Occipital lobe (tissue), 2 donors: ENCODE measurements around the gene ZBTB42. TPM values are rescaled to one million over a fixed set of nuclear protein-coding genes. Genes with fewer than 3 reads are reported as not detected.
A peak's percentile ranks its signal among the peaks of the same experiment; 100 is the strongest.

Experiments used
- DNase-seq: peaks from one replicate; lab custom pipeline; 2025; lab: John Stamatoyannopoulos, UW
- total RNA-seq: library from RNA; depleted of rRNA; stranded (reverse); fragments of >200 nt; gene quantifications from one replicate; pipeline ENCODE4 v1.2.3, GENCODE V29; 2014

ZBTB42 gene
- 0.94 TPM for total RNA-seq

DNA sequence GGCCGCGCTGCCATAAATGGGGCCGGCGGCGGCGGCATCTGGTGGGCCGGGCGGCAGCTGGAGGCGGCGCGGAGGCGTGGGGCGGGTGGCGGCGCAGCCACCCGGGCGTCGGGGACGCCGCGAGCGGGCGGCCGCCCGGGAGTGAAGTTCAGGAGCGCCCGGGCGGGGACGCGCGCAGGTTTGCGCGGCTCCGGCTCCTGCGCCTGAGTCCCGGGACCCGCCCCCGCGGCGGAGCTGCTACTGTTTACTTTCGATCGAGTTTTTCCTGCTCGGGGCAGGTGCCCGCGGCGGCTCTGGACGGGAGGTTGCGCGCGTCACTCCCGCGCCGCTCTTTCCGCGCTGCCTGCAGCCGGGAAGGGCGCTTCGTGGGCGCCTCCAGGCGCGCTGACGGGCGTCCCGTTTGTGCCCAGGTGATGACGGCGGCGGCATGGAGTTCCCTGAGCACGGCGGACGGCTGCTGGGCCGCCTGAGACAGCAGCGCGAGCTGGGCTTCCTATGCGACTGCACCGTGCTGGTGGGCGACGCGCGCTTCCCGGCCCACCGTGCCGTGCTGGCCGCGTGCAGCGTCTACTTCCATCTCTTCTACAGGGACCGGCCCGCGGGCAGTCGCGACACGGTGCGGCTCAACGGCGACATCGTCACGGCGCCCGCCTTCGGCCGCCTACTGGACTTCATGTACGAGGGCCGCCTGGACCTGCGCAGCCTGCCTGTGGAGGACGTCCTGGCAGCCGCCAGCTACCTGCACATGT lies at the start of gene ZBTB42:
Gene ZBTB42 (plus strand): TSS at position 331 of the 749 bp plus-strand sequence. CDS start 97 bp downstream, at position 428.
- DNase-seq = no peak

GRCh38 chr14:104751539-104752422 lies 49.1 kb upstream of the ZBTB42 start:
- no peak for DNase-seq

GRCh38 chr14:104752423-104752734 lies 48.5 kb upstream of the ZBTB42 start:
- DNase-seq = no peak

DNA sequence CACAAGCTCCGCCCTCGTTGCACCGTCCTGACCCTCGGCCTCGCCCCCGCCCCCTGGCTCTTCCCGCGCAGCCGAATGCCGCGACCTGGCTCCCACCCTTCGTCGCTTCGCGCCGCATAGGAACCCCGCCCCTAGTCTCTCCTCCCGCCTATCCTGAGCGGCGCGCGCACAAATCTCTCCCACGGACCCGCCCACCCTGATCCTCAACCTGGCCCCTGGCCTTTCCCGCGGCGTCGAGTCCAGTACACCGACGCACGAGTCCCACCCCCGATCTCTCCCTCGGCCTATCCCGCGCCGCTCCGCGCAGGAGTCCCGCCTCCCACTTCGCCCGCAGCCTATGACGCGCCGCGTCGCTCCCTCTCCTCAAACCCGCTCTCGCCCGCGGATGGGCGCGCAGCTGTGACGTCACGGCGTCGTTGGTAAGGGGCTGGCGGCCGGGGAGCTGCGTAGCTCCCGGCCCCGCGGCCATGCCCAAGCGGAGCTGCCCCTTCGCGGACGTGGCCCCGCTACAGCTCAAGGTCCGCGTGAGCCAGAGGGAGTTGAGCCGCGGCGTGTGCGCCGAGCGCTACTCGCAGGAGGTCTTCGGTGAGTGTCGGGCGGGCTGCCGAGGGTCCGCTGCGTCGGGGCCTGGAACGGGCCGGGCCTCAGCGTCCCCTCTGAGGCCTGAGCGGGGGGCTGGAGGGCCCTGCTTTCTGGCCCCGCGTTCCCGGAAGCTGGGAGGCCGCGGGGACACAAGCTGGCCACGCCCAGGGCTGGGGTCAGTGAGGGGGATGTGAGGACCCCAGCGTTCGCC lies 48.0 kb upstream of the ZBTB42 start, which contains the start of gene SIVA1:
Gene SIVA1 (plus strand): TSS at position 413 of the 793 bp plus-strand sequence. CDS start 55 bp downstream, at position 468.
- peak; percentile 98 for DNase-seq

DNA sequence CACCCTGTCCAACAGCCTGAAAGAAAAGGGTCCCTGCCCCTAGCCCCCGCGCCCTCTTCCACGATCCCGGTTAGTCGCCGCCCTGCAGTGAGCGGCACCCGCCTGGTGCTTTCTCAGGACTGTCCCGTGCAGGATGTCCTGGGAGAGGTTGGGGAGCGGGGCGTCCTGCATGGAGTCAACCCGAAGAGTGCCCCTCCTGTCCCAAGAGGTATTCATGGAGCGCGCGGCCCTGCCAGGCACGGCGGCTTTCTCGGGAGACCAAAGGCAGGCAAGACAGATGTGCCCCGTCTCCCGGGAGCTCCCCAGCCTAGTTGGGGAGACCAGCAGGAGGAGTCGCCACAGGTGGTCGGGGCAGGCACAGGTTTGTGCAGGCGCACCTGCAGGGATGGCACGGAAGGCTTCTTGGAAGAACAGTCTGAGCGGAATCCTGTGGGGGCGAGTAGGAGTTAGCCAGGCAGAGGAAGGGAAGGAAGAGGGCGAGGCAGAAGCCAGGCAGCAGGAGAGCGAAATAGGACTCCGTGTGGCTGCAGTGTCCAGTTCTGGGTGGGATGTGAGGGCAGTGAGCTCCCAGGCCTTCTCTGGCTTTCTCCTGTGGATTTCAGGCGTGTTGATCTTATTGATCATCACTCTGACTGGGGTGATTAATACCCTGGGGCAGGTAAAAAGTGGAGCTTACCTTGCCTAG lies 47.2 kb upstream of the ZBTB42 start:
- no peak for DNase-seq

DNA sequence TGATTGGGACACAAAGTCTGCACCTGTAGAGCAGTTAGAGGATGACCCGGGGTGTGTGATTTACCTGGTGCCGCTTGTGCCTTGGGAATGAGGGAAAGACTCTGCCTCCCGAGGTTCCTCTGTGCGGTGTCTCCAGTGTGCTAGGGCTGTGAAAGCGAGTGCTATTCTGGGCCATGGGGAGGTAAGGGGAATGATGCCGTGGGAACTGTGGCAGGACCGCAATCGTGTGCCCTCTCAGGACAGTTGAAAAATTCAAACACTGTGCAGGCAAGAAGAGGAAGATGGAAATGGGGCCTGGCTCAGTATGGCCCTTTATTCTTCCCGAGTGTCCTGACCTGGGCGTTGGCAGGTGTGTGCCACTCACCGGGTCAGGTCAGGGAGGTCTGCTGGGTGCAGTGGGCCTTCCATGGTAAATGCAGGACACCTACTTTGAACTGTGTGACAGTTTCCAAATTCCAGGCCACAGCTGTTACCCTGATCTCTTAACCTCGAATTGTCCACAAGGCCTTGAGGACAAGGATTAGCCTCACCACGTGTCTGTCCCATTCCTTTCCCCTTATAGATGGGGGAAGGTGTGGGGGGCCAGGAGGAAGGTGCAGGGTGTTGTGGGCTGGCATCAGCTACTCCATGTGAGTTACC lies 46.6 kb upstream of the ZBTB42 start:
- DNase-seq = no peak

DNA sequence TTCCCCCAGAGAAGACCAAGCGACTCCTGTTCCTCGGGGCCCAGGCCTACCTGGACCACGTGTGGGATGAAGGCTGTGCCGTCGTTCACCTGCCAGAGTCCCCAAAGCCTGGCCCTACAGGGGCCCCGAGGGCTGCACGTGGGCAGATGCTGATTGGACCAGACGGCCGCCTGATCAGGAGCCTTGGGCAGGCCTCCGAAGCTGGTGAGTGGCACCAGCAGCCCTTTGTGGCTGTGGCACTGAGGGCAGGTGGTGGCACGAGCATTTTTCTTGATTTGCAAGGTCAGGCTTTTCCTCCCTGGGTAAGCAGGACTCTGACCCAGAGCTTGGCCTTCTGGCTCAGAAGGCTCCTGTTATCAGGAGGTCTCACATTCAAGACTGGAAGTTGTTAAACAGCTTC lies 45.3 kb upstream of the ZBTB42 start:
- no peak for DNase-seq

DNA sequence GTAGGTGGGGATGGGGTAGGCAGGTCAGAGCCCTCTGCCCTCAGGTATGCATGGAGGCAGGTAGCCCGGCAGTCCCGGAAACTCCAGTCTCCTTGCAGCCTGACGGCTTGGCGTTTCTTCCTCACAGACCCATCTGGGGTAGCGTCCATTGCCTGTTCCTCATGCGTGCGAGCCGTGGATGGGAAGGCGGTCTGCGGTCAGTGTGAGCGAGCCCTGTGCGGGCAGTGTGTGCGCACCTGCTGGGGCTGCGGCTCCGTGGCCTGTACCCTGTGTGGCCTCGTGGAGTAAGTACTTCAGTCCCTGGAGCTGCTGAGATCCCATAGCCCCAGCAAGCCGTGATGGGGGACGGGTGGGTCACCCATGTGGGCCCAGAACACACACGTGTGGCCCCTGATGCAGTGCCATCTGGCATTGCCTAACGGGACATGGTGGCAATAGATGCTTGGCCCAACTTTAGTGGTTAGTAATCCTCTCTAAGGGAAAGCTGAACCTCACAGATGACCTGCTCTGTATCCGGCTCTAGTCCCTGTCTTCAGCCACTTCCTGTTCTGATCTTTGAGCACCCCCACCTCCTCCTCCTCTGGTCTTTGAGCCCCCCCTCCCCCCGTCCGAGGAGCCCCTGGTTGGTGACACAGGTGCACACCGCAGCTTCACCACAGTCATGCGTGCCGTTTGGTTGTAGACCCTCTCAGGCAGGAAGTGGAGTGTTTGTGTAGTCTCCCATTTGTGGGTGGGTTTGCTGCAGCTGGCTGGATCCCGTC lies 44.2 kb upstream of the ZBTB42 start:
- no peak for DNase-seq

GRCh38 chr14:104757238-104757585 lies 43.7 kb upstream of the ZBTB42 start:
- no peak for DNase-seq

DNA sequence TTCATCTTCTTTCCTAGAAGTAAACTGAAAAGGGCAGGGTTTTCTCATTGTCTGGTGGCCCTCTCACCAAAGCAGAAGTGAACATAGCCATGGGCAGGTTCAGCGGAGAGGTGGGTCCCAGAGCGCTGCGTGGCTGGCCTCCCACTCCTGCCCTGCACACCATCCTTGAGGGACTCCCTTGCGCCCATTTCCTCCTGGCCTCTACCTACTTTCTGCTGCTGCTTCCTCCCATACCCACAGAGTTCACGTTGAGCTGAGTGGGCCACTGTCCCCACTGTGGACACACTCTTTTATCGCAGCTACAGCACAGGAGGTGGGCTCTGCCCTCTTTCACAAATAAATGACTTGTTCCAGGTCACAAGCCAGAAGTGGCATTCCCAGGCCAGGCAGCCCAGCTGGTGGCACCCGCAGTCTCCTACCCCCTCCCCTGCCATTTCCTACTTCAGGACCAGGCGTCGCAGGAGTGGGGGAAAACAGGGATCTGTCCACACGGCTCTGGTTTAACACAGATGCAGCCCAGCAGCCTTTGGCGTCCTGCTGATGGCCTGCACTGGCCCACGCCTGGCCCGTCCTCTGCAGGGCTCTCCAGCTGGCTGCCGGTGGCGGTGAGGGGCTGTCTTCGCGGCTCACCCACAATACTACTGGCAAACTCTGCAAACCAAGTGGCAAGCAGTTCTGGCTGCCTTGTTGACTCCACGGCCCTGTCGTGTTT lies 43.1 kb upstream of the ZBTB42 start:
- no peak for DNase-seq

GRCh38 chr14:104758981-104759969 lies 41.6 kb upstream of the ZBTB42 start:
- DNase-seq = no peak

- DNase-seq = no peak
Observed at GRCh38 chr14:104765517-104765916, 35.4 kb upstream of the ZBTB42 start.

DNA sequence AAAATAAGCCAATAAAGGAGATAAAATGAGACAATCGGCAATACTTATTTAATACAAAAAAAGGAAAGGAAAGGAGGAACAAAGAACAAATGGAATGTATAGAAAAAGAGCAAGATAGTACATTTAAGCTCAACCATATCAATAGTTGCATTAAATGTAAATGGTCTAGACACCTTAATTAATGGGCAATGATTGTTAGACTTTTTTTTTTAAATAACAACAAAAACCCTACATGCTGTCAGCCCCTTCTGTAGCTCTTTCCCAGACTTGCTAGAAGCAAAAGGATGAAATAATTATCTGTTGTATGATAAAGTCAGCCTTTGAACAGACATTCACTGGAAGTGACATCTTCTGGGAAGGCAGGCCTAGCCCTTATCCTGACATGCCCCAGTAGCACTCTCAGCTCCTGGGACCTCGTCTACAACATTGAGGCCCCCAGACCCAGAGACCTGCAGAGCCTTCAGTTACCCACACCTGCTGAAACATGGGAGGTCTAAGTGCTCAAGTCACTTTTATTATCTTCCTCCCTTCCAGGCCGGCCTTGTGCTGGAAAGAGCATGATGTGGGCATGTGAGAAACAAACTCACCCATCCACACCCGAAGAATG lies 34.5 kb upstream of the ZBTB42 start:
- no peak for DNase-seq

- no peak for DNase-seq
Observed at GRCh38 chr14:104766863-104767633, 33.9 kb upstream of the ZBTB42 start.

GRCh38 chr14:104767634-104767918 lies 33.3 kb upstream of the ZBTB42 start:
- DNase-seq = no peak

DNA sequence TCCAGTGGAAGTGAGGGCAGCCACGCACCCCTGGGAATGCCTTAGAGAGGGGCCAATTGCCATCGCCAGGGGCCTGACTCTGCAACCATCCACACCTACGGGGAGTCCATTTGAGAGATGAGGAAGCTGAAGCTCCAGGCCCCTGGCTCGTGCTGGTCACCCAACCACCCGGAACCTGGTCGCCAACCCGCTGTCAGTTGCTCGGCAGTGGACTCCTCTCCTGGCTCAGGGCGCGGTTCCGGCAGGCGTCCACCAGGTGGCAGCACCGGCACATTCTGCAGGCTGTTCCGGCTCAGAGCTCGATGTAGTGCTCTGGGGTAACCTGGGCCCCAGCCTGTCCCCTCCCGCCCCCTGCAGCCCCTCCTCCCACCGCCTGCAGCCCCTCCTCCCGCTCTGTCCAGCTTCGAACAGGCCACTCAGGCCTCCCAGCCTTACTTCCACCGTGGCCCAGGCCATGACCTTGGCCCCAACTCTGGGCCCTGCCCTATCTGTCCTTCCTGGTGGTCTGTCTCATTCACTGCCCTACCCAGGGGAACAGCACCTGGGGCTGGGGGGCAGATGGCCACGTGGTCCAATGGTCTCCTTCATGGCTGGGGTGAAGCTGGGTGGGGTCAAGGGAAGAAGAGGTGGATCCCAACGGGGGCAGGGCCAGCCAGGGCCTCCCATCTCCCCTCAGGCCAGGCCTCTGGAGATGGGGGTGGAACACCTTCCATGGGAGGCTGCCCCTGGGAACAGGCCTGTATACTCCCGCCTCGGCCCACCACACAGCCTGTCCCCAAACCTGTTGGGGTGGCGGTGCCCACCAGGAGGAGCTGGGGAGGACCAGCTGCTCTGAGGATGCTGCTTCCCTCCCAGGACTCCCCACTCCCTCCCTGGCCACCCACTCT lies 32.2 kb upstream of the ZBTB42 start:
- peak; percentile 76 for DNase-seq
